HG02884 (cell line): ENCODE results near the gene ZNF418.
"Not testable (repeated sequence)": the region's sequence is repeated elsewhere in the genome, so short reads cannot be mapped to it uniquely, and the experiment has no call there.

Experiments
- ATAC-seq: cut with Tn5 transposase; IDR thresholded peaks from one replicate; pipeline ENCODE4 v1.9.1; 2021; ENCODE audit warnings: mild to moderate bottlenecking, moderate library complexity; ENCODE audit not compliant: unreplicated experiment

ZNF418 gene

DNA sequence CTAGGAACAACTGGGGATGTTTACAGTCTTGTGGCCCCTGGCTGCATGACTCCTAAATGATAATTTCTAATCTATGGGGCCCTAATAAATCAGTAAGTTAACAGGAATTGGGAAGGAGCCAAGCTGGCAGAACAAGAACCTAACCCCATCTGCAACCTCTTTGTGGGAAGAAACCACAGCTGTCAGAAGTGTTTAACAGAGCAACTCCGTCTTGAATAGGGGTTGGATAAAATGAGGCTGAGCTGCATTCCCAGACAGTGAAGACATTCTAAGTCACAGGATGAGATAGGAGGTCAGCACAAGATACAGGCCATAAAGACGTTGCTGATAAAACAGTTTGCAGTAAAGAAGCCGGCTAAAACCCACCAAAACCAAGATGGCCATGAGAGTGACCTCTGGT lies 44.5 kb downstream of the ZNF418 start:
- not testable (repeated sequence) for ATAC-seq

DNA sequence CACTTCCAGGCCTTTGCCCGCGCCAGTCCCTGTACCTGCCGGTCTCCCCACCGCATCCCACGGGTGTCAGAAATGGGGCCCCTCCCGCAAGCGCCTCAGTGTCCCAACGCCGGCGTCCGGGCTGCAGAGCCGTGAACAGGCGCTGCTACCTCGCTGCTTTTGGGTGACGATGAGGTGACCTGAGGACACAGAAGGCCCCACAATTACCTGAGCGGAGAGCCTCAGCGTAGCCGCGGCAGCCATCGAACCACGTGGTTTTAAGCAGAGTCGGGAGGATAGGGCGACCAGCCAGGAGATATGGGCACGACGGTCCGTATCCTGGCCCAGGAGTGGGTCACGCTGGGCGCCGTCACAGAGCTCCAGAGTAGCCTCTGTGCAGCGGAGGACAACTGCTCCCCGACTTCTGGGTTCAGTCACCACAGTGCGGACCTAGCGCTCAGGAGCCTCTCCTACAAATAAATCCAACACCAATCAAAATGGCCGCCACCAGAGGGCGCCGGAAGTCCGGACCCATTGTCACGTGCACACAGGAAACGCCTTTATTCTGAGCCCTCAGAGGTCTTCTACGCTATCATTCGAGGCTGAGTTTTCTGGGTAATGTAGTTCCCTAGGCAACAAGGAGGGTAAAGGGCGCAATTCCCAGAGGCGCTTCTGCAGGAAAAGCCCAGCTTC lies 46.5 kb downstream of the ZNF418 start, which contains the start of gene ZNF814:
Gene ZNF814, minus strand, starts transcription at position 478 of the 672 bp plus-strand sequence. Its CDS starts 235 bp downstream, at position 243.
- peak; percentile 72 for ATAC-seq

DNA sequence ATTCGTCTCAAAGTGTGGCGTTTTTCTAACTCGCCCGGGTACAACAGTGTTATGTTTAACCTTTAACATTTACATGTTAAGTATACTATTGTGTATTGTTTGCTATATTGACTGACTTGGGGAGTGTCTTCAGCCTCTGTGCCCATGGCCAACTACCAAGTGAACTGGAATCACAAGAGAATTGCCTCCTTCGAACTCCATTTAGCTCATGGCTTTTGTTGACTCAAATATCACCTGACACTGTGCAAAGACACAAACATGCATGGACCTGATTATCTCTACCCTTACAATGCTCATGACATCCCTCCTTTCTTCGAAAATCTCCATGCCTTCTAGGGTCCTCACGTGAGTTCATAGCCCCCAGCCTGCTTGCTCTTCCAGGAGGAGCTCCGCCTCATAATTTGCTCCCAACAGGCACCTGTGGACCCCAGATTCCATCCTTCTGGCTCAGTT lies 47.1 kb downstream of the ZNF418 start:
- ATAC-seq, result no peak

DNA sequence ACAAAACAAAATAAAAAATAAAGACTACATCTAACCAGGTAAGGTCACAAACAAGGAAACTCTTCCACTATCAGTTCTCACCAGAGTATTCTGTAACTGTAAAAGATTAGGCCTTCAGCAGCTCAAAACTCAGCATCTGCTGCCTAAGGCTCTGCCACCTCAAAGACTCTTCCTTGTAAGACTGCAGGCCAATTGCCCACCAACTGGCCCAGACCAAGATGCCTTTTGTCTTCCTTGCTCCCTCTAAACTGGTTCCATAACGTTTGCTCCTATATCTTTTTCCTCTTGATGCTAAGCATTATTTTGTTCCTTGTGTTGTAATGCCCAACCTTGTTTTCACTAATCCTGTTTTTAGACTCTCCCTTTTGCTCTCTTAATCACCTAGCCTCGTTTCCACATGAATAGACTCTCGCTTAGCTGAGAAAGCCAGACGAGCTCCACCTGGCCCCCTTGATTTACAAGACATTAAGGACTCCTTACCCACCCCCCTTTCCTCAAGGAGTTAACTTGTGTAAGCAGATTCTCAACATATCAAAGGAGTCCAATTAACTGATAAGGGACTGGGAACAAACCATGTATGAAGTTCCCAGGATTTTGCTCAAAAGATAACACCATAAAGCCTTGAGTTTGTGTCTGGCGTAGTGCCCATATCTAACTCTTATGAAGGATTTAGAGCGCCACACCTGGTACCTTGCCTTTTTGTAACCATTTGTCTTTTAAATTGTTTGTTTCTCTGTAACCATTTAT lies 47.8 kb downstream of the ZNF418 start:
- no peak for ATAC-seq

DNA sequence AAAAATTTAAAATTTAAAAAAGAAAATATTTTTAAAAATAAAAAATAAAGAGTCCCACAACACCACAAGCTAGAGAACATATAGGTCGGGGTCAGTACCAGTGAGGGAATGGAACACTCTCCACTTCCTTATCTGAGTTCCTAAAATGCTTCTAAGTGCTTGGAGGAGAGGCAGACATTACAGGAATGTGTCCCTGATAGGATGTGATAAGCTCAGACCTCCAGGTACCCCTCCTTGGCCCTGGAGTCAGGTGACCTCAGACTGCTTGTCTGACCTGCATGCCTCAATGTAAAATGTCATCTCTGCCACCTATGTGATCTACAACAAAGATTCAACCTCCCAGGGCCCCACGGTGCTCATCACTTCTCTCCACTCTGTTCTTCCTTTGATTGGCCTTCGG lies 49.2 kb downstream of the ZNF418 start:
- ATAC-seq, result no peak

DNA sequence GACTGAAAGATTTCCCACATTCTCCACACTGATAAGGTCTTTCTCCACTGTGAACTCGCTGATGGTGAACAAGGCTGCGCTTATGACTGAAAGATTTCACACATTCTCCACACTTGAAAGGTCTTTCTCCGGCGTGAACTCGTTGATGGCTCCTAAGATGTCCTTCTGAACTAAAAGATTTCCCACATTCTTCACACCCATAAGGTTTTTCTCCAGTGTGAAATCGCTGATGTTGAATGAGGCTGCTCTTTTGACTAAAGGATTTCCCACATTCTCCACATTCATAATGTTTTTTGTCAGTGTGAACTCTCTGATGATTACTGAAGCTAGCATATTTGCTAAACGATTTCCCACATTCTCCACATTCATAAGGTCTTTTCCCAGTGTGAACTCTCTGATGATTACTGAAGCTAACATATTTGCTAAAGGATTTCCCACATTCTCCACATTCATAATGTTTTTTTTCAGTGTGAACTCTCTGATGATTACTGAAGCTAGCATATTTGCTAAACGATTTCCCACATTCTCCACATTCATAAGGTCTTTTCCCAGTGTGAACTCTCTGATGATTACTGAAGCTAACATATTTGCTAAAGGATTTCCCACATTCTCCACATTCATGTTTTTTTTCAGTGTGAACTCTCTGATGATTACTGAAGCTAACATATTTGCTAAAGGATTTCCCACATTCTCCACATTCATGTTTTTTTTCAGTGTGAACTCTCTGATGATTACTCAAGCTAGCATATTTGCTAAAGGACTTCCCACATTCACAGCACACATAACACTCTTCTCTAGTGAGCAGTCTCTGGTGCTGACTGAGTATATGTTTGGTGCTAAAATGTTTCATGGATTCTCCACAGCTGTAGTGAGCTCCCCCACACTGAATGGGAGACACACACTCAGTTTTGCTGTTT lies 61.1 kb downstream of the ZNF418 start:
- ATAC-seq, result not testable (repeated sequence)

DNA sequence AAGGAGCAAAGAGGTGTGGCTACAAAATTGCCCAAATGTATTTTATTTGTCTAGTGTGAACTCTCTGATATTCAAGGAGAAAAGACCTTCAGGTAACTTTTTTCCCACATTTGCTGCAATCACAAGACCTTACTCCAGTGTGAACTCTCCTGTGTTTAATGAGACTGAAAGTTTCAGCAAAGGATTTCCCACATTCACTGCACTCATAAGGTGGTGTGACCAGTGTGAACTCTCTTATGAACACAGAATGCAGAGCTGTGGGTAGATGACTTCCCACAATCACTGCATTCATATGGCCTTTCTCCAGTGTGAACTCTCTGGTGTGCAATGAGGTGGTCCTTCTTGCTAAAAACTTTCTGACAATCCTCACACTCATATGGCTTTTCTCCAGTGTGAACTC lies 62.8 kb downstream of the ZNF418 start:
- ATAC-seq, result no peak
